Superior temporal gyrus (tissue), 1 donor: ENCODE data around the gene UCP1.
A peak's percentile ranks its signal among the peaks of the same experiment; 100 is the strongest.
"Not testable (repeated sequence)": the region's sequence is repeated elsewhere in the genome, so short reads cannot be mapped to it uniquely, and the experiment has no call there.

Source experiments
- DNase-seq: peaks from one replicate; pipeline ENCODE4 v3.0.0-alpha.2; 2016; ENCODE audit errors: extremely low spot score

Gene UCP1

GRCh38 chr4:140533951-140534480 lies 34.7 kb downstream of the UCP1 start:
- DNase-seq: no peak

GRCh38 chr4:140529434-140529833 lies 39.3 kb downstream of the UCP1 start:
- no peak for DNase-seq

- peak; percentile 95 for DNase-seq
Measured at GRCh38 chr4:140523857-140524742, 44.7 kb downstream of the UCP1 start, which contains the start of gene ELMOD2. ELMOD2 (plus strand) TSS chr4:140524168; CDS start chr4:140525429, 1,261 bp downstream.

- DNase-seq: no peak
Measured at GRCh38 chr4:140523370-140523856, 45.3 kb downstream of the UCP1 start.

GRCh38 chr4:140515423-140515822 lies 53.3 kb downstream of the UCP1 start:
- no peak for DNase-seq

- DNase-seq: not testable (repeated sequence)
Measured at GRCh38 chr4:140513765-140514164, 55.0 kb downstream of the UCP1 start.
